Esophagus (tissue), 2 donors: ENCODE results near the gene MSH6. TPM values are rescaled to one million over a fixed set of nuclear protein-coding genes. Genes with fewer than 3 reads are reported as not detected.

Experiments used
- H3K27ac ChIP-seq, 2 donors: one replicate each; pipeline ENCODE4 v1.5.1; 2013; ENCODE audit warnings: low read depth in 2 of 2, mild to moderate bottlenecking in 2 of 2, inconsistent platforms in 1 of 2, low read length in 1 of 2, moderate library complexity in 1 of 2
- H3K27me3 ChIP-seq, 2 donors: one replicate each; pipeline ENCODE4 v1.6.1; 2013; ENCODE audit warnings: low read length in 2 of 2, control low read depth in 1 of 2, mild to moderate bottlenecking in 1 of 2; ENCODE audit not compliant: insufficient read depth in 2 of 2, control insufficient read depth in 1 of 2
- H3K36me3 ChIP-seq, 2 donors: one replicate each; pipeline ENCODE4 v1.6.1; 2013; ENCODE audit warnings: low read length in 1 of 2; ENCODE audit not compliant: control insufficient read depth in 2 of 2, insufficient read depth in 2 of 2
- H3K4me1 ChIP-seq, 2 donors: one replicate each; pipeline ENCODE4 v1.6.1; 2013; ENCODE audit warnings: low read length in 1 of 2; ENCODE audit not compliant: control insufficient read depth in 2 of 2, insufficient read depth in 2 of 2
- H3K4me3 ChIP-seq, 2 donors: one replicate each; pipeline ENCODE4 v1.5.1; 2013; ENCODE audit warnings: low read length in 2 of 2, mild to moderate bottlenecking in 2 of 2, low read depth in 1 of 2, moderate library complexity in 1 of 2
- H3K9me3 ChIP-seq, 2 donors: one replicate each; pipeline ENCODE4 v1.6.1; 2013; ENCODE audit warnings: mild to moderate bottlenecking in 2 of 2, low read depth in 1 of 2, low read length in 1 of 2, moderate library complexity in 1 of 2; ENCODE audit not compliant: control insufficient read depth in 2 of 2, insufficient read depth in 1 of 2
- WGBS, 2 donors: extraction: QIAGEN DNeasy Blood & Tissue Kit; methylation state at CpG; one replicate each; pipeline ENCODE4 v1.1.7; 2013; 5-methylcytosine and 5-hydroxymethylcytosine counted together
- polyA plus RNA-seq, 2 donors: library from polyadenylated mRNA; stranded (reverse); fragments of 200-250 nt; gene quantifications; one replicate each; pipeline ENCODE4 v1.2.3, GENCODE V29; 2013
- donor health status: healthy with polysubstance abuse.
- donor health status: Bipolar disorder and iron deficiency.

MSH6 gene
- polyA plus RNA-seq, 2 donors, result 5.3 to 12.2 TPM

- Histone ChIP-seq H3K27me3 (no peaks in the 10 kb centered on the region), H3K4me3 (no peak overlapping the region), H3K36me3 (peaks cover 14 to 26% of the 10 kb centered on the region in 2 donors), H3K27ac (no peak overlapping the region), H3K9me3 (peaks cover 0 to 2% of the 10 kb centered on the region in 2 donors), H3K4me1 (no peaks in the 10 kb centered on the region)
- 79 to 88% methylated on average over 3 of the region's 3 CpGs for WGBS, 2 donors
These were observed 18.2 kb downstream of the MSH6 start for GRCh38 chr2:47801118-47801517.

GRCh38 chr2:47803363-47803762, 20.4 kb downstream of the MSH6 start:
- H3K4me1 ChIP-seq, result no peaks in the 10 kb centered on the region
- H3K9me3 ChIP-seq, result peaks cover 0 to 2% of the 10 kb centered on the region in 2 donors
- 97 to 99% methylated on average over 7 of the region's 7 CpGs for WGBS, 2 donors
- H3K4me3 ChIP-seq, result no peak overlapping the region
- H3K27me3 ChIP-seq, result no peaks in the 10 kb centered on the region
- H3K27ac ChIP-seq, result no peak overlapping the region
- peaks cover 16 to 23% of the 10 kb centered on the region in 2 donors for H3K36me3 ChIP-seq

GRCh38 chr2:47803770-47804169, 20.8 kb downstream of the MSH6 start:
- 86 to 100% methylated on average over 1 of the region's 1 CpG for WGBS, 2 donors
- H3K4me3 ChIP-seq, result no peak overlapping the region
- H3K4me1 ChIP-seq, result no peaks in the 10 kb centered on the region
- H3K36me3 ChIP-seq, result peaks cover 16 to 20% of the 10 kb centered on the region in 2 donors
- no peaks in the 10 kb centered on the region for H3K27me3 ChIP-seq
- peaks cover 0 to 2% of the 10 kb centered on the region in 2 donors for H3K9me3 ChIP-seq
- H3K27ac ChIP-seq, result no peak overlapping the region

- Histone ChIP-seq H3K27ac (no peak overlapping the region), H3K4me1 (no peaks in the 10 kb centered on the region), H3K36me3 (peaks cover 10 to 12% of the 10 kb centered on the region in 2 donors), H3K27me3 (no peaks in the 10 kb centered on the region), H3K4me3 (no peak overlapping the region), H3K9me3 (peaks cover 0 to 2% of the 10 kb centered on the region in 2 donors)
- WGBS, 2 donors, result 61 to 63% methylated on average over 6 of the region's 6 CpGs
These were observed 22.9 kb downstream of the MSH6 start for GRCh38 chr2:47805850-47806249.

- Histone ChIP-seq H3K4me1 (no peaks in the 10 kb centered on the region), H3K4me3 (no peak overlapping the region), H3K27me3 (no peaks in the 10 kb centered on the region), H3K9me3 (no peaks in the 10 kb centered on the region), H3K36me3 (peaks cover 2 to 4% of the 10 kb centered on the region in 2 donors), H3K27ac (no peak overlapping the region)
- WGBS, 2 donors, result 71 to 73% methylated on average over 4 of the region's 4 CpGs
These were observed 25.7 kb downstream of the MSH6 start for GRCh38 chr2:47808614-47809013.

- Histone ChIP-seq H3K4me3 (no peak overlapping the region), H3K9me3 (no peaks in the 10 kb centered on the region), H3K36me3 (peaks cover 0 to 2% of the 10 kb centered on the region in 2 donors), H3K27me3 (no peaks in the 10 kb centered on the region), H3K4me1 (no peaks in the 10 kb centered on the region), H3K27ac (no peak overlapping the region)
- WGBS, 2 donors, result 80 to 92% methylated on average over 2 of the region's 2 CpGs
These were observed 27.0 kb downstream of the MSH6 start for GRCh38 chr2:47809903-47810302.

- no peaks in the 10 kb centered on the region for H3K9me3 ChIP-seq
- no peaks in the 10 kb centered on the region for H3K4me1 ChIP-seq
- peaks cover 0 to 5% of the 10 kb centered on the region in 2 donors for H3K36me3 ChIP-seq
- H3K27me3 ChIP-seq, result no peaks in the 10 kb centered on the region
- no peak overlapping the region for H3K27ac ChIP-seq
- no peak overlapping the region for H3K4me3 ChIP-seq
These were observed 27.9 kb downstream of the MSH6 start for GRCh38 chr2:47810850-47811249.

- 72 to 77% methylated on average over 1 of the region's 1 CpG for WGBS, 2 donors
- Histone ChIP-seq H3K9me3 (no peaks in the 10 kb centered on the region), H3K27me3 (no peaks in the 10 kb centered on the region), H3K4me3 (no peak overlapping the region), H3K4me1 (no peaks in the 10 kb centered on the region), H3K27ac (no peak overlapping the region), H3K36me3 (peaks cover 0 to 7% of the 10 kb centered on the region in 2 donors)
These were observed 28.7 kb downstream of the MSH6 start for GRCh38 chr2:47811668-47812067.

GRCh38 chr2:47815764-47816163, 32.8 kb downstream of the MSH6 start:
- WGBS, 2 donors, result 93 to 96% methylated on average over 10 of the region's 10 CpGs
- peaks cover 0 to 5% of the 10 kb centered on the region in 2 donors for H3K36me3 ChIP-seq
- H3K9me3 ChIP-seq, result no peaks in the 10 kb centered on the region
- H3K27ac ChIP-seq, result no peak overlapping the region
- H3K27me3 ChIP-seq, result no peaks in the 10 kb centered on the region
- no peaks in the 10 kb centered on the region for H3K4me1 ChIP-seq
- no peak overlapping the region for H3K4me3 ChIP-seq

- Histone ChIP-seq H3K36me3 (peaks cover 0 to 8% of the 10 kb centered on the region in 2 donors), H3K4me3 (no peak overlapping the region), H3K4me1 (no peaks in the 10 kb centered on the region), H3K27ac (no peak overlapping the region), H3K9me3 (no peaks in the 10 kb centered on the region), H3K27me3 (no peaks in the 10 kb centered on the region)
- 76 to 83% methylated on average over 2 of the region's 2 CpGs for WGBS, 2 donors
These were observed 35.8 kb downstream of the MSH6 start for GRCh38 chr2:47818777-47819176.
